Measurements from ENCODE around the gene TPM3.
"Not testable (repeated sequence)": the region's sequence is repeated elsewhere in the genome, so short reads cannot be mapped to it uniquely, and the experiment has no call there.

Gene TPM3

DNA sequence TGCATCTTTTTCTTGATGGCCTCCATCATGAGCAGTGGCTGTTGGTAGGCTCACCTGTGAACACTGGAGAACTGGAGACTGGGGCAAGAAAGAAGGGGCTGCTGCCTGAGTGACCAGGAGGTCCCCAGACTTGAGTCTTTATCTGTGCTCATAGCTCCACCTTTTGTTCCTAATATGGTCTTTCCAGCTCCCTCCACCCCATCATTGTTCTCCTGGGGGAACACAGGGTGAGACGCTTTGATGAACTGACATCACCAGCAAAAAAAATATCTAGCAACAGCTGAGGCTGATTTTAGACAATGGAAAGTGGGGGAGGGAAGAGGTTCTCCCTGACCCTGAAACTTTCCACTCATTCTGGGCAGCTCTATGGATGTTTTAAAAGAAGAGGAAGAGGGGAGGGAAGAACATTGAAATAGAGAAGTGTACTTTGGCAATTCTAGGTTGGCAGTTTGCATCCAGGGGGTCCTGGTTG lies at the start of gene TPM3:
Gene TPM3, minus strand, starts transcription at position 111 of the 472 bp plus-strand sequence. Its CDS starts 82 bp downstream, at position 29.
- DNase-seq, result no peak

DNA sequence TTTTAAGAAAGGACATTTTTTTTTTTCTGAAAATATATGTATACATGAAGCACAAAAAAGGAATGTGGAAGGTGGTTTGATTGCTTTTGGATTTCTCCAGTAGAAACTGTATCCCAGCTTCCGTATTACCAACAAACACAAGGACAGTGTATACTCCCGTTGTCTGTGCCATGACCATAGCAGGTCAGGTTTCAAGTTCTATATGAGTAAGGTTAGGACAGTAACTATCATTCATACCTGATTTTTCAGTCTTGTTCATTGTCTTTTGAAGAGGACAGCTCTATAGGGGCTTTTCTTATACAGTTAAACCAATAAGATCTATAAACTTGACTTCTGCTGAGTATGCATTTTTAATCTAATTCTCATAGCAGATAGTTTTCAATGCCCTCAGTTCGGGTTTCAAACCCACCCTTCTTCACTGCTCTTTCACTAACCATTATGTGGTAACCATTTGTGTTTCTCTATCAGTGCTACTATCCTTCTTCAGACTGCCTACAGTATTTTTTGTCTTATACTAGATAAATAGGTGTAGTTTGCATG lies 48.5 kb upstream of the TPM3 start:
- DNase-seq, result no peak

DNA sequence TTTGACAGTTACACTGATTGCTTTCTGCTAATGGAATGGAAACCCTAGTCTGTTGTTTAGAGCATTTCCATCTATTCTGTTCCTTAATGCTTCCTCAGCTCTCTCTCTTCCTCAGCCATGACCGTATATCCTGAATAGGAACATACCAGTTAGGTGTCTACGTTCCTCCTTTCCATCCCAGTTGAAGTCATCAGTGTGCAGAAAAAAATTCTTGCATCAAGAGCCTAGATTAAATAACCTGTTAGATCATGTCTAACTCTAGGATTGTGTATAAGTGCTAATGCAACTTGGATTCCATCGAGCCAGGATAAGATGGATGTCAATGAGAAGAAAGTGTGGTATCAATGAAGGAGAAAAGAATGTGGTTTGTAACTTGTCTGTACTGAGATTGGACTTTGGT lies 47.6 kb upstream of the TPM3 start:
- DNase-seq, result no peak

DNA sequence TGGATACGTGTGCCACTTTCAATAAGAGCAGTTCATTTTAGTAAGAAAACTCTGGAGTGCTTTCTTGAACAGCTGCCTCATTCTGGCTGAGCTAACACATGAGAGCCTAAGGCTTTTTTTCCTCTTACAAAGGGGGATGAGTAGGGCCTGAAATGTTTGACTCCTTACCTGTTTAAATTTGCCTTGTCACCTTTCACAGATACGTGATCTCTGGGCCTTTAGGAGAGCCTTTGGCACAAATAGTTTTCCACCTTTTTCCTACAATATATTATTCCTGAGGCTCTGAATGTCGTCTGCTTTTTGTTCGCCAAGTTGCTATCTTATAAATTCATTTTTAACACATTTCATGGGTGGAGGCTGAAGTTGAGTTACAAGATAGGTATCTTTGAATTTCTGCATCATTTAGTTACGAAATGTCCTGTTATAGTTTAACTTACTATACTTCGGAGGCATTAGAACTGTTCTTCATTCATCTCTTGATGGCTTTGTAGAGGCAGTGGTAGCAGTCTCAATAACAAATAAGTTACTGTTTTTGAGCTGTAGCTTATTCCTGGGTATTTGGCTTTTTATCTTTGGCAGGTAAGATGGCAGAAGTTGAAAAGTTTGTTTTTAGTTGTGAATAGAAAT lies 46.1 kb upstream of the TPM3 start:
- no peak for DNase-seq

DNA sequence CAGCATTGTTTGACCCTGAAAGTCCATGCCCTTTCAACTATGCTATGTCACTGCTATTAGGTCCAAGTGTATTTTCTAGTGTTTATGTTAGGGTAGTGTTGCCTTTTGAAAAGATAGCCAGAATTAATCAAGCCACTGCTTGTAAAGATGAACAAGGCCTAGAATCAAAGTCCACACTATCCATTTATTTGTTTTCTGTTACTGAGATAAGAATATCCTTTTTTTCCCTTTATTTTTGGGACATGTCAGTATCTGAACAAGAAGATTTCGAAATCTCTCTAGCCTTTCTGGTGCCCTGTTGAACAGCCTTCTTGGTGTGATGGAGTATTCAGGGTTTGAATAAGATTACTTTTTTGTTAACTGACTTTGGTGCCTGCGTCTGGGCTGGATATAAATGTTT lies 45.5 kb upstream of the TPM3 start:
- no peak for DNase-seq

DNA sequence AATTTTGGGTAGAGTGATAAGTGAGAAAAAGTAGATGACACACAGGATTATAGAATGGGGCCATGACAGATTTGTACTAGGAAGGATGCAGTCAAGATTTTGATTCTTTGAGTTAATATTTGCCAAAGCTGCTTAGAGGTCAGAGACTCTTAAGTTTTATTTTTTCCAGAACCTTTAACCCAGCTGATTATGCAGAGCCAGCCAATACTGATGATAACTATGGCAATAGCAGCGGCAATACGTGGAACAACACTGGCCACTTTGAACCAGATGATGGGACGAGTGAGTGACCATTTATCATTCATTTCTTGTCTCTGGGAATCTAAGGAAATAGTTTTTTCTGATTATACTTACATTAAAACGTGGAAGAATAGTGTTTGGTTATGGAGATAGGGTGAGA lies 45.0 kb upstream of the TPM3 start:
- no peak for DNase-seq

DNA sequence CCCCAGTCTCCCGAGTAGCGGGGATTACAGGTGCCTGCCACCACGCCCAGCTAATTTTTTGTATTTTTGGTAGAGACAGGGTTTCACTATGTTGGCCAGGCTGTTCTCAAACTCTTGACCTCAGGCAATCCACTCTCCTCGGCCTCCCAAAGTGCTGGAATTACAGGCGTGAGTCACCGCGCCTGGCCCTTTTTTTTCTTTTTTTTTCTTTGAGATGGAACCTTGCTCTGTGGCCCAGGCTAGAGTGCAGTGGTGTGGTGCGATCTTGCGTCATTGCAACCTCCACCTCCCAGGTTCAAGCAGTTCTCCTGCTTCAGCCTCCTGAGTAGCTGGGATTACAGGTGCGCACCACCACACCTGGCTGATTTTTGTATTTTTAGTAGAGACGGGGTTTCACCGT lies 41.2 kb upstream of the TPM3 start:
- DNase-seq, result not testable (repeated sequence)

DNA sequence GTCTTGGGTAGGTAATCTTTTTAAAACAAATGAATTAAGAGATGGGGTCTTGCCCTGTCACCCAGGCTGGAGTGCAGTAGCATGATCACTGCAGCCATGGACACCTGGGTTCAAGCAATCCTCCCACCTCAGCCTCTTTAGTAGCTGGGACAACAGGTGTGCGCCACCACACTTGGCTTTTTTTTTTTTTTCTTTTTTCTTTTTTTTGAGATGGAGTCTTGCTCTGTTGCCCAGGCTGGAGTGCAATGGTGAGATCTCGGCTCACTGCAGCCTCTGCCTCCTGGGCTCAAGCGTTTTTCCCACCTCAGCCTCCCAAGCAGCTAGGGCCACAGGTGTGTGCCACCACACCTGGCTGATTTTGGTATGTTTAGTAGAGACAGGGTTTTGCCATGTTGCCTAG lies 39.2 kb upstream of the TPM3 start:
- not testable (repeated sequence) for DNase-seq

DNA sequence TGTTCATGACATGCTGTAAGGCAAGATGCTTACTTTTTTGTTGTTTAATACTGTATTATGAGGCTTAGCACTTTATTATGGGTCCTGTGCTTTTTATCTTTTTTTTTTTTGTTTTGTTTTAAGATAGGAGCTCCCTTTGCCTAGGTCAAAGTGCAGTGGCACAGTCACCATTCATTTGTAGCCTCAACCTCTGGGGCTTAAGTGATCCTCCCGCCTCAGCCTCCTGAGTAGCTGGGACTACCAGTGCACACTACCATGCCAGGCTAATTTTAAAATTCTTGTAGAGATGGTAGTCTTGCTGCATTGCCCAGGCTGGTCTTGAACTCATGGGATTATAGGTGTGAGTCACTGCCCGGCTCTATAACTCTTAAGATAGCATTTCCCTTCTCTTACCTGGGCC lies 33.5 kb upstream of the TPM3 start:
- DNase-seq, result no peak

DNA sequence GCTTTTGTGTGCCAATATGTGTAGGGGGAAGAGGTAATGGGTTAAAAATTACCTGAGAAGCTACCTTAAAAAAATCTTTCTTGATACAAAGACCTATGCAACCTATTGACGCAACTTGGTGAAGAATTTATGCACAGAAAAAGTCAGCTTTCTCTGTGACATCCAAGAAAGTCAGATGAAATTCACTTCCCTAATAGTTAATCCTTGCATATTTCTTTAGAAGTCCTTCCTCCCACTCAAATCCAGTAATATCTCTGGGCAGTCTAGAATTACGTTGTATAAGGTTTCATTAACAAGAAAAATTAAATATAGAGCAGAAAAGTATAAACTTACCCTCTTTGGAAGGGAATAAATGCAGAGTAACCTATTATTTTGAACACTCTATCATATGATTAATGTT lies 31.7 kb upstream of the TPM3 start:
- no peak for DNase-seq

DNA sequence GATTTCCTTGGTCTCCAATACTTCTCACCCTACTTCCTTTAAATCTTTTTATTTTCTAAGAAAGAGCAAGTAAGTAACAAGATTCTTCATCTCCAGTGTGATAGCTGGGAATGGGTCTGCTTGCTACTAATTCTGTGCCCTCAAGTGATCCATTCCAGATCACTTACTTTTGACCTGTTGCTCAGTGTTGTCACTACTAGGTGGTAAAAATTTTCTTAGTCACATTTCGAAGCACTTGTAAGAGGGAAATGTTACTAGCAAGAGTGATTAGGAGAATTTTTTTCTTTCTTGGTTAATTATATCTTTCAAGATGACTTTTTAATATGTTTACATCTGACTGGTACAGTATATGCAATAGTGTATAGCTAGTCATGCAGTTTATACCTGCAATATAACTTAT lies 31.0 kb upstream of the TPM3 start:
- DNase-seq, result no peak

DNA sequence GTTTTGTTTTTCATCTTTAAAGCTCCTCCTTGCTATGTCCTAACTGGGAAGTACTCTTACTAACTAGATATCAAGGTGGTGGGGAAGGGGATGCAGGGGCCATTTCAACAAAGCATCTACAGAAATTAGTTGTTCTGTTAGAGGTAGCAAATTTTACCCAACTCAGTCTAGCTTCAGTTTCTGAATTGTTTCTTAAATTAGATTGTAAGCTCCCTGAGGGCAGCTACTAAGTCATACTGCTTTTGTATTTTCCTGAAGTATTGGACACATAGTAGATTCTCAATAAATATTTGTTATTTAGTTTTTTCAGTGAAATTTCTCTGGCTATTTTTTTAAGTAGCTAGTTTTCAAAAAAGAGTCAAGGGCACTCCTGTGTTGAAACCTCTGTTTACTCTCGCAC lies 30.6 kb upstream of the TPM3 start:
- no peak for DNase-seq

DNA sequence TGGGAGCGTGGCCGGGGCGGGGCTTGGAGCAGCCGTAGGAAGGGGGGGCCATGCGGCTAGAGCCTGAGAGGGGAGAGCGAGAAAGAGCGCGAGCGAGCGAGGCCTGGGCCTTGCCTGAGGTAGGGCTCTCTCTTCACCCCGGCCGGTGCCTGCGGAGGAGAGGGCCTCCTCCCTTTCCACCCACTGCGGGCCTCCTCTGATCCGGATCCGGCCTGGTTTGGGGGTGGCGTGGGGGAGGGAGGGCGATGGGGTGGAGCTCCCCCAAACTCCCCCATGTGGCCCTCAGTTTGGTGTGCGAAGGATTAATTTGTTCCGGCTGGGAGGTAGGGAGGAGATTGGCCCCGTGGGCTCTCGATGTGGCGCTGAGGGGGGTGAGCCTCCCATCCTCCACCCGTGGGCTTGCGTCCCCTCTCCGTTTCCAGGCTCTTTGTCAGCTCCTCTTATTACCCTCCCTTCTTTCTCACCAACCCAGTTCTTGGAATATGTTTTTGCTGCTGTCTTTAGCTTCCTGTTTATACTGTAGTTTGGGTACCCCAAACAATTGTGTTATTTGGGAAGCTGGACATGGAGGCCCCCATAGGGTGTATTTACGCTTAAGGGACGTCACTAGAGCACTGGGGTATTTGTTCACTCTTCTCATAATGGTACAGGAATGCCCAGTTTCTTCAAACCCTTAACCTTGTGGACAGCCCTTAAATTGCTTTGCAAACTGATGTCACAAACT lies 29.5 kb upstream of the TPM3 start:
- DNase-seq, result peak; percentile 77

DNA sequence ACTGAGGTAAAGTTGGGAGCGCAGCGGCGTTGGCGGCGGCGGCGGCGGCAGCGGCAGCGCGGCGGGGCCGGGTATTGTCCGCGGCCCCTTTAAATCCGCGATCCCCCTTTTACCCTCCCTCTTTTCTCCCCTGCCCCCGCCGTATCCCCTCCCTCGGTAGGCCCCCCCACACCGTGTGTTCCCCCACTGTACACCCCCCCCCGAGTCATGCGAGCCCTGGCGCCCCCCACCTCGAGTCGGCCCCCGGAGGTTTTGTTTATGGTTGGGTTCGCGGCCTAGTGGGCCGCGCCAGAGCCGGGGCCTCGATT lies 29.0 kb upstream of the TPM3 start:
- DNase-seq, result no peak

DNA sequence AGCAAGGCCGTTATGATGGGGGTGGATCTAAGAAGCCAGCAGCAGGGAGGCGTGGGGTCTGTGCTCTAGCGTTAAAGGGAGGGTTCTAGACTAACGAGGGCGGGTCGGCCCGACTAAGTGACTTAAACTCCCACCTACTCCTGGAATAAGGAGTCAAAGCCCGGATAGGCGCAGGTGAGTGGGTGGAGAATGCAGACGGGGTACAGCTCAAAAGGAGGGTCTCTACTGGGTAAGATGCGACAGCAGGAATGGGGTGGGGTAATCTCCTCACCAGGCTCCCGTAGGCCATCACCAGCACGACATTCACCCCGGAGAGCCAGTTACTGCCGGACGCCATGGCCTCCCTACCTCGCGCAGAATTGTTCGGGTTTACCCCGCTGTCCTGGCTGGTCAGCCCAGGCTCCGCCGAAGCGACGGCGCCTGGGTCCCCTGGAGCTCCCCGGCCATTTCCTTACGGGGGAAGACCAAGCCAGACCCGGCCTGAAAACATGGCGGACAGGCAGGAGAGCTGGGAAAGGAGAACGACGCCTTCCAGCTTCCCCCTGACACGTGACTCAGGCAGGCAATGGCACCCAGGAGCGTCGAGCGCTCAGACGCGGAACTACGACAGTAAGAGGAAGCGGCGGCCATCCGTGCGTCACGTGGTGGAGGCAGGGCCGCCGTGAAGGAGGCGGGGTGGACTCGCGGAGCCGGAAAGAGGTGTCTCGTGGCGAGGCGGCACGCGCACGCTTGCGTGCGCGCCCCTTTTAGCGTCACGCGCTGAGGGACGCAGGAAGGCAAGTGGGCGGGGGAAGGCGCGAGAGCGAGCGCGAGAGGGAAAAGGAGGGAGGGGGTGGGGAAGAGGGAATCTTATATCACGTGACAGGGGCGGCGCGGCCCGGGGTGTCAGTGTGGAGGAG lies 28.4 kb upstream of the TPM3 start, which contains the start of gene UBAP2L:
Gene UBAP2L, plus strand, starts transcription at position 885 of the 899 bp plus-strand sequence. CDS start 4,169 bp downstream, outside the sequence.
- DNase-seq, result peak; percentile 99

DNA sequence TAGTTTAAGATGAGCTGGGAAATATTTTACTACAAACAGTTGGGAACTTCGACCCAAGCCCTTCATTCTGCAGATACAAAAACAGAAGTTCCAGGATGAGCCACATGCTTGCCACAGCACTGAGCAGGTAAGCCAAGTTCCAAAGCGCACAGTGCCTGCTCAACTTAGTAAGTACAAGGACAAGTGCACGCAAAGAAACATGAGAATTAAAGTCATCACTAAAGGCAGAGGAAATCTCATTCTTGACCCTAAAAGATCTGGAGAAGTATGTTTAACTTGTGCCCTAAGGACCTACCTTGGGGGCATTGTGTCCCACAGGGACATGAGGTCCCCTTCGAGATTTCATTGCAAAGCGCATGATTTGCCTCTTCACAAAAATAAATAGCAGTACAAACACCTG lies 27.6 kb upstream of the TPM3 start:
- DNase-seq, result no peak

DNA sequence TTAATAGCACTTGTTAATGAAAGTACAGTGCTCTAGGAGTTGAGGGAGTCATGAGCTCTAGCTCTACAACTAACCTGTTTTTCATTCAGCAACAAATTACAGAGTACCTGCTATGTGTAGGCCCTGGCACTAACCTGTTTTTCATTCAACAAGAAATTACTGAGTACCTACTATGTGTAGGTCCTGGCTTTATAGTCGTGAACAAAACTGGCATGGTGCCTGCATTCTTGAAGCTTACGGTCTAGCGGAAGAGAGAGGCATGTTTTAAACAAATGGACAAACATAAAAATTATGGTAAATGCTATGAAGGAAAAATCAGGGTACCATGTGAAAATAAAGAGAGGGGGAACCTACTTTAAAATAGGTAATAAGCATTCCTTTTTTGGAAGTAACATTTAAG lies 26.6 kb upstream of the TPM3 start:
- no peak for DNase-seq

DNA sequence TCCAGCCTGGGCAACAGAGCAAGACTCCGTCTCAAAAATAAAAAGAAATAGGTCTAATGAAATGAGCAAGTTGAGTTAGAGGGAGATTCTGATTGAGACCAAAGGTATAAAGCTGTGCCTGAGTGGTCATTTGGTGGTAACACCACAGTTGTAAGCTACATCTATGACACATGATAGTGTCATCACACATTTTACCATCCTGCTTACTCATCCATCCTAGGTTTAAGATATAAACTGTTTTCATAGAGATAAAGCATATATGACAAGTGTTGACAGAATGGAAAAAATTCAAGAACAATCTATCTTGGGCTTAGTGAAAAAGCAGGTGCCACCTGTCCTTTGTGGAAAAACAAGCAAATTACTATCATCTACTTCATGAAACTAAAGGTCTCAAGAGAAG lies 21.4 kb upstream of the TPM3 start:
- DNase-seq, result no peak

DNA sequence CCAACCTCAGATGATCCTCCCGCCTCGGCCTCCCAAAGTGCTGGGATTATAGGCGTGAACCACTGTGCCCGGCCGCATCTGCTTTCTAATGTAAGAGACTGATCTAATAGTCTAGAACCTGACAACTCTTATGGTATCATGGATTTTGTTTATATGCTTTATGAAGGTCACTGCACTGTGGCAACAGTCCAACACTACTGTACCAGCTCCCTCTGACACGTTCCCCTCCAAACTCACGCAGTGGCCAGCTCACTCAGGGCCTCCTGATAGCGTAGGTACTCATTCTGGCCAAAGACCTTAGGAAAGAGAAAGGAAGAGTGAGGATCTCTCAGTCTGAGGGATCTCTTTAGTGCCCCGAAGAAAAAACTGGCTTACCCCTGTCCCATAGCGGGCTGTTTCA lies 20.2 kb upstream of the TPM3 start:
- no peak for DNase-seq

DNA sequence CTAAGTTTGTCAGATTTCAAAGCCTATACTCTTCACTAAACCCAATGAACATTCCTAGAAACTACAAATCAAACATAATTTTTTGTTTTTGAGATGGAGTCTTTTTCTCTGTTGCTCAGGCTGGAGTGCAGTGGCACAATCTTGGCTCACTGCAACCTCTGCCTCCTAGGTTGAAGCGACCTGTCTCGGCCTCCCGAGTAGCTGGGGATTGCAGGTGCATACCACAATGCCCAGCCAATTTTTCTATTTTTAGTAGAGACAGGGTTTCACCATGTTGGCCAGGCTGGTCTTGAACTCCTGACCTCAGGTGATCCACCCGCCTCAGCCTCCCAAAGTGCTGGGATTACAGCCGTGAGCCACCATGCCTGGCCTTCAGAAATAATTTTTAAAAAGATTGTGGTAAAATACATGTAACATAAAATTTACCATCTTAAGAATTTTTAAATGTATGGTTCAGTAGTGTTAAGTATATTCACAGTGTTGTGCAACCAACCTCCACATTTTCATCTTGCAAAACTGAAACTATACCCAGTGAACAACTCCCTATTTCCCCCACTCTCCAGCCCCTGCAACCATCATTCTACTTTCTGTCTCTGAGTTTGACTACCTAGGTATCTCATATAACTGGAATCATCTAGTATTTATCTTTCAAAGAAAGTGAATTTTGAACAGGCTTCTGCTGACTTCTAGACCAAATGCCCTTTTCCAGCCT lies 16.9 kb upstream of the TPM3 start:
- DNase-seq, result no peak

DNA sequence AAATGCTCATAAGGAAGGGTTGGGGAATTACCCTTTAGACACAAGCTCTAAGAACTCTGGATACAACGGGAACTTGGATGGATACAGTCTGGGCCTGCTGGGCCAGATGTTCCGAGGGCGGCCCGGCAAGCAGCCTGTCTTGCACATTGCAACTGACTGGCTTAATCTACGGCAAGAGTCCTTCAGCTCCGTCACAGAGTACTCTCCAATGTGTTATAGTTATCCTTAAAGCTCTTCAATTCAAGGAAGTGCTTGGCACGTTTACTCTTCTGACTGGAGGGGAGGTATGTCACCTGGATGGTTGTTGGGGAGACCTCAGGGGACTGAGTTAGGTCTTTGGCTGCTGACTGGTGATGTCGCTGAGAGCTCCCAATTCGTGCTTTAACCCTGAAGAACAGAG lies 15.4 kb upstream of the TPM3 start:
- no peak for DNase-seq

DNA sequence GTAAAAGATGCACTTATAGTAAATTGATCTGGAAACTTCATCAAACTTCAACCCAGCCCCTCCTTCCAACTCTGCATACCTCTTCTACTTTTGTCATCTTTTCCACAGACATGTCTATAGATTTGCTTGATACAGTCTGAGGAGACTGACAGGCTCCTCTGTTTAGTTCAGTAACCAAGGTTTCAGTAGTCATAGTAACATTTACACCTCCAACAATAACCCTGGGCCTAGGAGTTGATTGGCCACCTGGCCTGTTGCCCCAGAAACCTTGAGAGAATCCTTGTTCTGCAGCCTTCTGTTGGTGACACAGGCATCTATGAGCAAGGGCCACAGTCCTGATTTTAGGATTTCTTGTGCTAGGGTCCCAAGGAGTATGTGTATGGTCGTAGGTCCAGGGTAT lies 14.3 kb upstream of the TPM3 start, which contains the start of gene CFAP141:
Gene CFAP141, minus strand, starts transcription at position 138 of the 400 bp plus-strand sequence. Its CDS starts 26 bp downstream, at position 112.
- peak; percentile 31 for DNase-seq

DNA sequence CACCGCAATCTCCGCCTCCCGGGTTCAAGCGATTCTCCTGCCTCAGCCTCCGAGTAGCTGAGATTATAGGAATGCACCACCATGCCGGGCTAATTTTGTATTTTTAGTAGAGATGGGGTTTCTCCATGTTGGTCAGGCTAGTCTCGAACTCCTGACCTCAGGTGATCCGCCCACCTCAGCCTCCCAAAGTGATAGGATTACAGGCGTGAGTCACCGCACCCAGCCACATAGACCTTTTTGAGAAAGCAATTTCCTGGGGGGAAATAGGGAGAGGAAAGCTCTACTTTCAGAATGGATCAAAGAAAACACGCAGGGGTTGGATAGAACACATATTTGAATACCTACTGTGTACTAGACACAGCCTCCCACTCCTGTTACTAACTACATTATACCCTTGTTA lies 13.9 kb upstream of the TPM3 start:
- peak; percentile 57 for DNase-seq

Measured in activated CD4-positive, alpha-beta T cell treated with anti-CD3 and anti-CD28 coated beads for 48 hours (primary cell).